OCI-LY7 (cell line): Measurements from ENCODE around the gene CNTNAP5. TPM values are rescaled to one million over a fixed set of nuclear protein-coding genes. Genes with fewer than 3 reads are reported as not detected.

Source experiments
- BruUV-seq: library from RNA; stranded (reverse); fragments of 400-500 nt; replicated peaks from 2 replicates; lab custom pipeline; 2021; lab: Mats Ljungman, UMichigan
- CTCF ChIA-PET: fragments of 300-600 bp; sonication (Branson Sonifier 250); formaldehyde crosslinking; loops from one replicate; lab custom pipeline; 2022; ENCODE audit warnings: antibody characterized with exemption; ENCODE audit not compliant: unreplicated experiment; lab: Charles Lee
- POLR2A ChIA-PET: fragments of 300-600 bp; sonication (Branson Sonifier 250); formaldehyde crosslinking; loops from one replicate; lab custom pipeline; 2022; ENCODE audit warnings: antibody characterized with exemption; lab: Charles Lee
- DNase-seq: peaks from one replicate; pipeline ENCODE4 v3.0.0-alpha.2; 2015; ENCODE audit warnings: low spot score
- H2AFZ ChIP-seq: fragments of 200-600 bp; sonication (generic), shearing (Covaris generic); 2 replicates; pipeline ENCODE4 v1.6.1; 2014; ENCODE audit warnings: mild to moderate bottlenecking, antibody characterized with exemption, low read length, moderate library complexity
- H3K27ac ChIP-seq: fragments of 200-600 bp; sonication (generic); 2 replicates; pipeline ENCODE4 v1.5.1; 2014; ENCODE audit warnings: mixed run types, low read depth, mild to moderate bottlenecking, moderate library complexity, low read length, inconsistent platforms; ENCODE audit not compliant: poor library complexity, severe bottlenecking
- H3K36me3 ChIP-seq: fragments of 200-600 bp; sonication (generic); 2 replicates; pipeline ENCODE4 v1.6.1; 2014; ENCODE audit warnings: mild to moderate bottlenecking, antibody characterized with exemption, low read length, moderate library complexity, mixed read lengths; ENCODE audit not compliant: insufficient read depth
- H3K4me1 ChIP-seq: fragments of 200-600 bp; sonication (generic); 2 replicates; pipeline ENCODE4 v1.5.1; 2014; ENCODE audit warnings: mild to moderate bottlenecking, low read length; ENCODE audit not compliant: insufficient read depth, poor library complexity, severe bottlenecking
- H3K4me2 ChIP-seq: fragments of 200-600 bp; sonication (generic); 2 replicates; pipeline ENCODE4 v1.6.1; 2014; ENCODE audit warnings: mild to moderate bottlenecking, low read length
- H3K4me3 ChIP-seq: fragments of 200-600 bp; sonication (generic); 2 replicates; pipeline ENCODE4 v1.5.1; 2014; ENCODE audit warnings: mild to moderate bottlenecking, low read depth, low read length; ENCODE audit not compliant: poor library complexity, severe bottlenecking
- H3K79me2 ChIP-seq: fragments of 200-600 bp; sonication (generic); 2 replicates; pipeline ENCODE4 v1.6.1; 2016; ENCODE audit warnings: low read depth, mild to moderate bottlenecking, low read length, moderate library complexity, mixed read lengths; ENCODE audit not compliant: insufficient read depth
- H3K9me2 ChIP-seq: fragments of 200-600 bp; sonication (generic); 2 replicates; pipeline ENCODE4 v1.6.1; 2016; ENCODE audit warnings: mild to moderate bottlenecking, low read length, mixed read lengths; ENCODE audit not compliant: insufficient read depth
- H3K9me3 ChIP-seq: fragments of 200-600 bp; sonication (generic); 2 replicates; pipeline ENCODE4 v1.6.1; 2014; ENCODE audit warnings: mild to moderate bottlenecking, mixed run types, low read length, mixed read lengths
- H4K20me1 ChIP-seq: fragments of 200-600 bp; sonication (generic); 2 replicates; pipeline ENCODE4 v1.6.1; 2014; ENCODE audit warnings: mild to moderate bottlenecking, antibody characterized with exemption, low read length, moderate library complexity, mixed read lengths; ENCODE audit not compliant: insufficient read depth
- EZH2phosphoT487 ChIP-seq: fragments of 200-600 bp; sonication (generic); IDR thresholded peaks from 2 replicates; pipeline ENCODE4 v1.6.1; 2018; ENCODE audit warnings: low read depth, borderline replicate concordance, mild to moderate bottlenecking, mixed run types, antibody characterized with exemption, low read length, moderate library complexity, mixed read lengths
- intact Hi-C: fragments of 100-400 bp; cut with micrococcal nuclease; formaldehyde crosslinking; loops from one replicate; pipeline ENCODE4 v1.10.0; 2022; ENCODE audit not compliant: unreplicated experiment
- total RNA-seq, 2 experiments: library from RNA; depleted of rRNA in 1 of 2; stranded (reverse); fragments of >200 nt in 1 of 2; shearing (Covaris generic) in 1 of 2; gene quantifications; 2 replicates each; pipeline ENCODE4 v1.2.3, GENCODE V29; 2014 to 2022
- TF ChIP-seq, protein P1 (sequence below): fragments of 200-600 bp; sonication (generic); conservative IDR thresholded peaks from 2 replicates; pipeline ENCODE4 v1.5.1; 2014; ENCODE audit warnings: mild to moderate bottlenecking, antibody characterized with exemption, low read length, moderate library complexity, mixed read lengths

The CNTNAP5 gene
- total RNA-seq, 2 experiments from 2014 or later: not detected

DNA sequence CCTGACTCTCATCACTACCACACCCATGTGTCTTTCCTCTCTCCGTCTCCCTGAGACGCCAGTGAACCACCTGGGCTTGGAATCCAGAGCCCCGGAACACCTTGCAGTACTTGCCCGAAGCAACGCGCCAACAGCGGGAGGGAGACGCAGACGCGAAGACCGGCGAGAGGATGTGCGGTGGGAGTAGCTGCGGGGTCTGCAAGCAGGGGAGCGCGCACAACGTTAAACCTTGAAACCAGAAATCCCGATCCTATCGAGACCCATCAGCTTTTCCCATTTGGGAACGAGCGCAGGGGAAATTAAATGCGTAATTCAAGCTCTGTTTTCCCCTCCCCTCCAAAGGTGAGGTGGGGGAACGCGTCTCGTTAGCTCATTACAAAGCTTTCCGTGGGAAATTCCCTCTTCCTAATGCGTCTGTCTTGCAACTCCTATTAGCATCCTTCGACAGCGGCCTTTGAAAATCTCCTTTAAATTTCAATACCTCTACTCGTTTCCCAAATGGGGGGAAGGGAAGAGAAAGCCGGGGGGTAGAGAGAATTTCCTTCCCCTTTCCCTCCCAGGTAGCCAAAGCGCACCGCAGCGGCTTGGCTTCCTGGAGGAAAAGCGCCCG, 421 bp upstream of the CNTNAP5 start:
- ChIA-PET POLR2A (no interaction called here), CTCF (no interaction called here)
- no peak for DNase-seq
- no peaks in the 10 kb centered on the region for H3K79me2 ChIP-seq
- H3K4me2 ChIP-seq: no peak overlapping the region
- intact Hi-C loops: no loop called here
- H3K9me2 ChIP-seq: no peaks in the 10 kb centered on the region
- no peaks in the 10 kb centered on the region for H4K20me1 ChIP-seq
- TF ChIP-seq, protein P1, sequence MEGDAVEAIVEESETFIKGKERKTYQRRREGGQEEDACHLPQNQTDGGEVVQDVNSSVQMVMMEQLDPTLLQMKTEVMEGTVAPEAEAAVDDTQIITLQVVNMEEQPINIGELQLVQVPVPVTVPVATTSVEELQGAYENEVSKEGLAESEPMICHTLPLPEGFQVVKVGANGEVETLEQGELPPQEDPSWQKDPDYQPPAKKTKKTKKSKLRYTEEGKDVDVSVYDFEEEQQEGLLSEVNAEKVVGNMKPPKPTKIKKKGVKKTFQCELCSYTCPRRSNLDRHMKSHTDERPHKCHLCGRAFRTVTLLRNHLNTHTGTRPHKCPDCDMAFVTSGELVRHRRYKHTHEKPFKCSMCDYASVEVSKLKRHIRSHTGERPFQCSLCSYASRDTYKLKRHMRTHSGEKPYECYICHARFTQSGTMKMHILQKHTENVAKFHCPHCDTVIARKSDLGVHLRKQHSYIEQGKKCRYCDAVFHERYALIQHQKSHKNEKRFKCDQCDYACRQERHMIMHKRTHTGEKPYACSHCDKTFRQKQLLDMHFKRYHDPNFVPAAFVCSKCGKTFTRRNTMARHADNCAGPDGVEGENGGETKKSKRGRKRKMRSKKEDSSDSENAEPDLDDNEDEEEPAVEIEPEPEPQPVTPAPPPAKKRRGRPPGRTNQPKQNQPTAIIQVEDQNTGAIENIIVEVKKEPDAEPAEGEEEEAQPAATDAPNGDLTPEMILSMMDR: no peak
- TF ChIP-seq EZH2phosphoT487: no peak
- no peaks in the 10 kb centered on the region for H3K9me3 ChIP-seq
- H2AFZ ChIP-seq: no peak overlapping the region
- no TSS peak for BruUV-seq
- H3K4me3 ChIP-seq: no peak overlapping the region
- H3K27ac ChIP-seq: no peak overlapping the region
- no peaks in the 10 kb centered on the region for H3K4me1 ChIP-seq
- no peaks in the 10 kb centered on the region for H3K36me3 ChIP-seq

GRCh38 chr2:124025891-124026434, 876 bp downstream of the CNTNAP5 start:
- H3K27ac ChIP-seq: no peak overlapping the region
- H3K36me3 ChIP-seq: no peaks in the 10 kb centered on the region
- no peaks in the 10 kb centered on the region for H3K79me2 ChIP-seq
- DNase-seq: no peak
- H3K4me1 ChIP-seq: no peaks in the 10 kb centered on the region
- H2AFZ ChIP-seq: no peak overlapping the region
- no peaks in the 10 kb centered on the region for H3K9me3 ChIP-seq
- H3K4me2 ChIP-seq: no peak overlapping the region
- no peaks in the 10 kb centered on the region for H3K9me2 ChIP-seq
- H4K20me1 ChIP-seq: no peaks in the 10 kb centered on the region
- ChIA-PET POLR2A (interaction anchor here (0.5 kb wide), 1 partner anchor 205 kb away, joined by 3 read pairs; no protein-coding TSS in a partner anchor), CTCF (no interaction called here)
- no TSS peak for BruUV-seq
- intact Hi-C loops: no loop called here
- TF ChIP-seq, protein P1: no peak
- no peak for TF ChIP-seq EZH2phosphoT487
- no peak overlapping the region for H3K4me3 ChIP-seq

DNA sequence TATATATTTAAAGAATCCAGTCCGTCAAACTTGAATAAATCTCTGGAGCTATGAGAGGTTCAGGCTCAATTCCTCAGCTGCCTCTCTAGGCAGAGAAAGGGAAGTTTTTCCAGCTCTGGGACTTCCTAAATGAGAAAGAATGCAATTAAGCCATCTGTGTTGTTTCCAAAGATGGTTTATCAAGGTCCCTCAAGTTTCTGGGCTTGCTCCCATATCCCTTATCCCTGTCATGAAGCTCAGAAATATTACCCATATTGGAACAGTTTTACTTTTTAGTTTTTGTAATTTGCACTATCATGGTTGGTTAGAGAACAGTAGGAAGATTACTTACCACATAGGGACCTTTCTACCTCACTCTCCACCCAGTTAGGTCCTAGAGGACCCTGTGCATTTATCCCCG, 1.4 kb downstream of the CNTNAP5 start:
- Histone ChIP-seq H3K4me3 (no peak overlapping the region), H3K4me1 (no peaks in the 10 kb centered on the region), H4K20me1 (no peaks in the 10 kb centered on the region), H3K9me2 (no peaks in the 10 kb centered on the region), H3K4me2 (no peak overlapping the region), H2AFZ (no peak overlapping the region), H3K79me2 (no peaks in the 10 kb centered on the region), H3K9me3 (no peaks in the 10 kb centered on the region), H3K36me3 (no peaks in the 10 kb centered on the region), H3K27ac (no peak overlapping the region)
- BruUV-seq: no TSS peak
- intact Hi-C loops: no loop called here
- no peak for TF ChIP-seq EZH2phosphoT487
- TF ChIP-seq, protein P1: no peak
- no peak for DNase-seq
- CTCF ChIA-PET: no interaction called here
- POLR2A ChIA-PET: no interaction called here
